Neural cell (in vitro differentiated cells): Measurements from ENCODE around the gene PRR5L. TPM values are rescaled to one million over a fixed set of nuclear protein-coding genes. Genes with fewer than 3 reads are reported as not detected.

Experiments used
- H2AFZ ChIP-seq: fragments of 200-600, 300-800 bp; sonication (generic), shearing (Covaris generic); 2 replicates; pipeline ENCODE4 v1.6.0; 2014; ENCODE audit warnings: low read depth, mild to moderate bottlenecking, antibody characterized with exemption, low read length, moderate library complexity
- H3F3A ChIP-seq: fragments of 200-600 bp; shearing (Covaris generic); 2 replicates; pipeline ENCODE4 v1.6.1; 2016; ENCODE audit warnings: mild to moderate bottlenecking, moderate library complexity, mixed read lengths, antibody characterized with exemption, low read length; ENCODE audit not compliant: insufficient read depth, poor library complexity, severe bottlenecking
- H3K27ac ChIP-seq: fragments of 200-600, 300-800 bp; sonication (generic), shearing (Covaris generic); 2 replicates; pipeline ENCODE4 v1.5.1; 2014; ENCODE audit warnings: mild to moderate bottlenecking, low read length, moderate library complexity
- H3K27me3 ChIP-seq: fragments of 300-800, 200-600 bp; sonication (generic), shearing (Covaris generic); 2 replicates; pipeline ENCODE4 v1.6.0; 2014; ENCODE audit warnings: mild to moderate bottlenecking, low read depth, low read length, moderate library complexity; ENCODE audit not compliant: insufficient read depth
- H3K36me3 ChIP-seq: fragments of 300-800, 200-600 bp; sonication (generic), shearing (Covaris generic); 2 replicates; pipeline ENCODE4 v1.5.1; 2014; ENCODE audit warnings: mild to moderate bottlenecking, antibody characterized with exemption, low read length, moderate library complexity; ENCODE audit not compliant: insufficient read depth
- H3K4me2 ChIP-seq: fragments of 300-800, 200-600 bp; sonication (generic), shearing (Covaris generic); 2 replicates; pipeline ENCODE4 v1.6.0; 2014; ENCODE audit warnings: mild to moderate bottlenecking, low read length
- H3K4me3 ChIP-seq: fragments of 300-800, 200-600 bp; sonication (generic), shearing (Covaris generic); 2 replicates; pipeline ENCODE4 v1.5.1; 2014; ENCODE audit warnings: mild to moderate bottlenecking, low read length, moderate library complexity
- H3K79me2 ChIP-seq: fragments of 200-600 bp; shearing (Covaris generic); replicated peaks from 2 replicates; pipeline ENCODE4 v1.6.0; 2014; ENCODE audit warnings: mild to moderate bottlenecking, low read length, moderate library complexity; ENCODE audit not compliant: insufficient read depth
- H3K9ac ChIP-seq: fragments of 300-800, 200-600 bp; sonication (generic), shearing (Covaris generic); 2 replicates; pipeline ENCODE4 v1.6.1; 2016; ENCODE audit warnings: mild to moderate bottlenecking, low read length, mixed read lengths
- H3K9me2 ChIP-seq: fragments of 200-600 bp; shearing (Covaris generic); 2 replicates; pipeline ENCODE4 v1.6.1; 2016; ENCODE audit warnings: mild to moderate bottlenecking, low read length, mixed read lengths; ENCODE audit not compliant: insufficient read depth
- H3K9me3 ChIP-seq: fragments of 200-600, 300-800 bp; sonication (generic), shearing (Covaris generic); 2 replicates; pipeline ENCODE4 v1.6.1; 2016; ENCODE audit warnings: mild to moderate bottlenecking, mixed run types, low read length, moderate library complexity, mixed read lengths
- H4K20me1 ChIP-seq: fragments of 200-600 bp; shearing (Covaris generic); 2 replicates; pipeline ENCODE4 v1.6.1; 2016; ENCODE audit warnings: mild to moderate bottlenecking, mixed run types; ENCODE audit not compliant: insufficient read depth
- EP300 ChIP-seq: fragments of 450-650 bp; conservative IDR thresholded peaks from 2 replicates; pipeline ENCODE4 v1.6.1; 2014; ENCODE audit warnings: antibody characterized with exemption, mild to moderate bottlenecking, moderate library complexity; ENCODE audit not compliant: poor library complexity, severe bottlenecking
- EZH2 ChIP-seq: fragments of 200-600, 300-800 bp; shearing (Covaris generic), sonication (generic); IDR thresholded peaks from 2 replicates; pipeline ENCODE4 v1.6.1; 2014; ENCODE audit warnings: antibody characterized with exemption, low read length, borderline replicate concordance, mild to moderate bottlenecking; ENCODE audit not compliant: insufficient read depth, poor library complexity, severe bottlenecking
- MXI1 ChIP-seq: fragments of 450-650 bp; conservative IDR thresholded peaks from 2 replicates; pipeline ENCODE4 v1.6.1; 2014; ENCODE audit warnings: antibody characterized with exemption, mild to moderate bottlenecking; ENCODE audit not compliant: poor library complexity, severe bottlenecking
- POLR2AphosphoS5 ChIP-seq: IDR thresholded peaks from 2 replicates; pipeline ENCODE4 v1.6.1; 2012
- RAD21 ChIP-seq: fragments of 450-650 bp; conservative IDR thresholded peaks from 2 replicates; pipeline ENCODE4 v1.6.1; 2014; ENCODE audit warnings: antibody characterized with exemption, mild to moderate bottlenecking, moderate library complexity
- REST ChIP-seq: IDR thresholded peaks from 2 replicates; pipeline ENCODE4 v1.6.1; 2012; ENCODE audit warnings: borderline replicate concordance
- SMC3 ChIP-seq: fragments of 450-650 bp; conservative IDR thresholded peaks from 2 replicates; pipeline ENCODE4 v1.6.1; 2014; ENCODE audit warnings: antibody characterized with exemption, mild to moderate bottlenecking, moderate library complexity; ENCODE audit not compliant: poor library complexity
- TAF1 ChIP-seq: IDR thresholded peaks from 2 replicates; pipeline ENCODE4 v1.6.1; 2012; ENCODE audit warnings: low read depth
- polyA plus RNA-seq: library from polyadenylated mRNA; depleted of rRNA; stranded (reverse); fragments of >200 nt; gene quantifications from 2 replicates; pipeline ENCODE4 v1.2.3, GENCODE V29; 2014
- TF ChIP-seq, protein P1 (sequence below): fragments of 450-650 bp; IDR thresholded peaks from 2 replicates; pipeline ENCODE4 v1.5.1; 2014; ENCODE audit warnings: antibody characterized with exemption, mild to moderate bottlenecking, moderate library complexity; ENCODE audit not compliant: poor library complexity, severe bottlenecking

The PRR5L gene
- polyA plus RNA-seq, 1 donor from 2014 or later, result 0.22 TPM

- Histone ChIP-seq H3K9me3 (no peaks in the 10 kb centered on the region), H4K20me1 (no peaks in the 10 kb centered on the region), H3K27me3 (no peaks in the 10 kb centered on the region), H3K9ac (no peak overlapping the region), H3F3A (no peaks in the 10 kb centered on the region), H3K36me3 (no peaks in the 10 kb centered on the region), H3K9me2 (no peaks in the 10 kb centered on the region), H3K27ac (no peak overlapping the region), H3K4me3 (no peak overlapping the region), H2AFZ (no peak overlapping the region), H3K79me2 (no peaks in the 10 kb centered on the region), H3K4me2 (no peak overlapping the region)
- no peak for TF ChIP-seq TAF1
- no peak for TF ChIP-seq EP300
- no peak for TF ChIP-seq RAD21
- TF ChIP-seq REST, result no peak
- no peak for TF ChIP-seq MXI1
Observed at GRCh38 chr11:36464720-36465119, 168.6 kb downstream of the PRR5L start.

GRCh38 chr11:36465449-36466163 lies 169.5 kb downstream of the PRR5L start:
- H3K27me3 ChIP-seq, result no peaks in the 10 kb centered on the region
- no peaks in the 10 kb centered on the region for H3K79me2 ChIP-seq
- H2AFZ ChIP-seq, result no peak overlapping the region
- no peak overlapping the region for H3K9ac ChIP-seq
- H3F3A ChIP-seq, result no peaks in the 10 kb centered on the region
- TF ChIP-seq RAD21 (no peak), EP300 (no peak), EZH2 (no peak), SMC3 (no peak), MXI1 (no peak), REST (no peak), POLR2AphosphoS5 (no peak), TAF1 (no peak)
- TF ChIP-seq, protein P1, sequence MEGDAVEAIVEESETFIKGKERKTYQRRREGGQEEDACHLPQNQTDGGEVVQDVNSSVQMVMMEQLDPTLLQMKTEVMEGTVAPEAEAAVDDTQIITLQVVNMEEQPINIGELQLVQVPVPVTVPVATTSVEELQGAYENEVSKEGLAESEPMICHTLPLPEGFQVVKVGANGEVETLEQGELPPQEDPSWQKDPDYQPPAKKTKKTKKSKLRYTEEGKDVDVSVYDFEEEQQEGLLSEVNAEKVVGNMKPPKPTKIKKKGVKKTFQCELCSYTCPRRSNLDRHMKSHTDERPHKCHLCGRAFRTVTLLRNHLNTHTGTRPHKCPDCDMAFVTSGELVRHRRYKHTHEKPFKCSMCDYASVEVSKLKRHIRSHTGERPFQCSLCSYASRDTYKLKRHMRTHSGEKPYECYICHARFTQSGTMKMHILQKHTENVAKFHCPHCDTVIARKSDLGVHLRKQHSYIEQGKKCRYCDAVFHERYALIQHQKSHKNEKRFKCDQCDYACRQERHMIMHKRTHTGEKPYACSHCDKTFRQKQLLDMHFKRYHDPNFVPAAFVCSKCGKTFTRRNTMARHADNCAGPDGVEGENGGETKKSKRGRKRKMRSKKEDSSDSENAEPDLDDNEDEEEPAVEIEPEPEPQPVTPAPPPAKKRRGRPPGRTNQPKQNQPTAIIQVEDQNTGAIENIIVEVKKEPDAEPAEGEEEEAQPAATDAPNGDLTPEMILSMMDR, result no peak
- H4K20me1 ChIP-seq, result no peaks in the 10 kb centered on the region
- no peaks in the 10 kb centered on the region for H3K36me3 ChIP-seq
- no peak overlapping the region for H3K27ac ChIP-seq
- H3K4me3 ChIP-seq, result no peak overlapping the region
- no peaks in the 10 kb centered on the region for H3K9me3 ChIP-seq
- no peaks in the 10 kb centered on the region for H3K9me2 ChIP-seq
- H3K4me2 ChIP-seq, result no peak overlapping the region
